ENCODE measurements around the gene LYRM7. TPM values are rescaled to one million over a fixed set of nuclear protein-coding genes. Genes with fewer than 3 reads are reported as not detected.
A peak's percentile ranks its signal among the peaks of the same experiment; 100 is the strongest.

LYRM7 gene
- total RNA-seq, 8 experiments from 2014 or later, result 6.0 to 15.5 (median 9.2) TPM

GRCh38 chr5:131160134-131160533, 10.6 kb upstream of the LYRM7 start:
- no peak overlapping the region for H3K27ac ChIP-seq
- no peak overlapping the region for H3K4me3 ChIP-seq
- no peak for ATAC-seq (replicated peaks in 6 of 8)
- in situ Hi-C loops (cut with MboI; ENCODE audit: low pct_unique_long_range_greater_than_20kb in 2 of 9, low sequenced_read_pairs in 9 of 9, unreplicated experiment in 9 of 9), result loop anchor here in 6 of 9 experiments (10.0 to 25.0 kb wide), 3 partner anchors 227 to 255 kb away; no protein-coding TSS in a partner anchor
- peaks cover 4 to 10% of the 10 kb centered on the region in 2 donors for H3K4me1 ChIP-seq (replicated peaks in 1 of 2)
- 0 to 100% (median 71%) methylated on average over 1 to 2 of the region's 2 CpGs; no CpG with 5 or more reads in 2 of the 10 experiments for WGBS, 10 experiments

GRCh38 chr5:131163276-131164119, 7.2 kb upstream of the LYRM7 start:
- in situ Hi-C loops (cut with MboI; ENCODE audit: low pct_unique_long_range_greater_than_20kb in 2 of 9, low sequenced_read_pairs in 9 of 9, unreplicated experiment in 9 of 9), result loop anchor here in 6 of 9 experiments (10.0 to 25.0 kb wide), 3 partner anchors 224 to 251 kb away; no protein-coding TSS in a partner anchor
- H3K4me3 ChIP-seq, result peak overlapping the region; percentile 55 to 75 (median 71)
- WGBS, 10 experiments, result 0 to 37% (median 18%) methylated on average over 5 to 9 of the region's 9 CpGs
- ATAC-seq (replicated peaks in 6 of 8), result no peak
- H3K27ac ChIP-seq, result no peak overlapping the region
- H3K4me1 ChIP-seq (replicated peaks in 1 of 2), result peaks cover 4 to 15% of the 10 kb centered on the region in 2 donors

GRCh38 chr5:131164191-131165118, 6.3 kb upstream of the LYRM7 start:
- 0 to 2% (median 0%) methylated on average over 1 to 9 of the region's 73 CpGs; no CpG with 5 or more reads in 4 of the 10 experiments for WGBS, 10 experiments
- Histone ChIP-seq H3K4me1 (replicated peaks in 1 of 2) (peaks cover 4 to 15% of the 10 kb centered on the region in 2 donors), H3K27ac (peak overlapping the region; percentile 77), H3K4me3 (peak overlapping the region; percentile 55 to 75 (median 71))
- peak; percentile 62 to 78 (median 73) for ATAC-seq (replicated peaks in 6 of 8)
- in situ Hi-C loops (cut with MboI; ENCODE audit: low pct_unique_long_range_greater_than_20kb in 2 of 9, low sequenced_read_pairs in 9 of 9, unreplicated experiment in 9 of 9), result loop anchor here in 6 of 9 experiments (10.0 to 25.0 kb wide), 3 partner anchors 223 to 250 kb away; no protein-coding TSS in a partner anchor

- Histone ChIP-seq H3K27ac (peak within 1 kb of the TSS; percentile 77), H3K4me3 (peak within 1 kb of the TSS; percentile 55 to 75 (median 71)), H3K4me1 (replicated peaks in 1 of 2) (peaks cover 4 to 19% of the 10 kb centered on the region in 2 donors)
- ATAC-seq (replicated peaks in 6 of 8), result peak; percentile 76 to 94 (median 90)
- WGBS, 10 experiments, result 0 to 20% (median 1%) methylated on average over 1 to 15 of the region's 33 CpGs; no CpG with 5 or more reads in 3 of the 10 experiments
- in situ Hi-C loops (cut with MboI; ENCODE audit: low pct_unique_long_range_greater_than_20kb in 2 of 9, low sequenced_read_pairs in 9 of 9, unreplicated experiment in 9 of 9), result loop anchor here in 6 of 9 experiments (10.0 to 25.0 kb wide), 3 partner anchors 222 to 250 kb away; no protein-coding TSS in a partner anchor
Measured at GRCh38 chr5:131165119-131165727, 5.5 kb upstream of the LYRM7 start, which contains the start of gene HINT1. TSS of gene HINT1 (minus strand) at chr5:131165256. CDS start at chr5:131165205, 51 bp downstream.

- H3K4me3 ChIP-seq, result no peak overlapping the region
- in situ Hi-C loops (cut with MboI; ENCODE audit: low pct_unique_long_range_greater_than_20kb in 2 of 9, low sequenced_read_pairs in 9 of 9, unreplicated experiment in 9 of 9), result loop anchor here in 6 of 9 experiments (10.0 to 25.0 kb wide), 3 partner anchors 220 to 247 kb away; no protein-coding TSS in a partner anchor
- WGBS, 10 experiments, result 80 to 100% (median 92%) methylated on average over 1 to 5 of the region's 5 CpGs; no CpG with 5 or more reads in 4 of the 10 experiments
- H3K4me1 ChIP-seq (replicated peaks in 1 of 2), result peaks cover 8 to 25% of the 10 kb centered on the region in 2 donors
- H3K27ac ChIP-seq, result no peak overlapping the region
- no peak for ATAC-seq (replicated peaks in 6 of 8)
Measured at GRCh38 chr5:131167615-131168014, 3.1 kb upstream of the LYRM7 start.

- H3K4me3 ChIP-seq, result peak overlapping the region; percentile 55 to 83 (median 64)
- in situ Hi-C loops (cut with MboI; ENCODE audit: low pct_unique_long_range_greater_than_20kb in 2 of 9, low sequenced_read_pairs in 9 of 9, unreplicated experiment in 9 of 9), result loop anchor here in 6 of 9 experiments (10.0 to 25.0 kb wide), 3 partner anchors 217 to 245 kb away; no protein-coding TSS in a partner anchor
- H3K4me1 ChIP-seq (replicated peaks in 1 of 2), result peaks cover 4 to 15% of the 10 kb centered on the region in 2 donors
- WGBS, 10 experiments, result 0 to 56% (median 40%) methylated on average over 3 to 16 of the region's 16 CpGs
- peak overlapping the region; percentile 75 to 82 for H3K27ac ChIP-seq
- ATAC-seq (replicated peaks in 6 of 8), result no peak
Measured at GRCh38 chr5:131169810-131170539, 769 bp upstream of the LYRM7 start.

GRCh38 chr5:131171276-131171810, 599 bp downstream of the LYRM7 start:
- H3K27ac ChIP-seq, result peak overlapping the region in 1 of 2 donors; percentile 7
- H3K4me1 ChIP-seq (replicated peaks in 1 of 2), result peaks cover 4 to 10% of the 10 kb centered on the region in 2 donors
- peak overlapping the region; percentile 50 to 83 (median 64) for H3K4me3 ChIP-seq
- WGBS, 10 experiments, result 0 to 16% (median 0%) methylated on average over 1 to 10 of the region's 11 CpGs; no CpG with 5 or more reads in 1 of the 10 experiments
- in situ Hi-C loops (cut with MboI; ENCODE audit: low pct_unique_long_range_greater_than_20kb in 2 of 9, low sequenced_read_pairs in 9 of 9, unreplicated experiment in 9 of 9), result loop anchor here in 5 of 9 experiments (25.0 kb wide), 2 partner anchors 216 to 241 kb away; no protein-coding TSS in a partner anchor
- ATAC-seq (replicated peaks in 6 of 8), result no peak

- Histone ChIP-seq H3K4me1 (replicated peaks in 1 of 2) (no peaks in the 10 kb centered on the region), H3K27ac (no peak overlapping the region), H3K4me3 (no peak overlapping the region)
- no peak for ATAC-seq (replicated peaks in 6 of 8)
- in situ Hi-C loops (cut with MboI; ENCODE audit: low pct_unique_long_range_greater_than_20kb in 2 of 9, low sequenced_read_pairs in 9 of 9, unreplicated experiment in 9 of 9), result no loop called here
Measured at GRCh38 chr5:131180407-131180806, 9.7 kb downstream of the LYRM7 start.

- Histone ChIP-seq H3K4me1 (replicated peaks in 1 of 2) (peaks cover 0 to 7% of the 10 kb centered on the region in 2 donors), H3K27ac (no peak overlapping the region), H3K4me3 (no peak overlapping the region)
- in situ Hi-C loops (cut with MboI; ENCODE audit: low pct_unique_long_range_greater_than_20kb in 2 of 9, low sequenced_read_pairs in 9 of 9, unreplicated experiment in 9 of 9), result no loop called here
- no peak for ATAC-seq (replicated peaks in 6 of 8)
Measured at GRCh38 chr5:131182839-131183238, 12.1 kb downstream of the LYRM7 start.

GRCh38 chr5:131185523-131186104, 14.9 kb downstream of the LYRM7 start:
- H3K4me1 ChIP-seq (replicated peaks in 1 of 2), result peaks cover 0 to 7% of the 10 kb centered on the region in 2 donors
- no peak overlapping the region for H3K4me3 ChIP-seq
- in situ Hi-C loops (cut with MboI; ENCODE audit: low pct_unique_long_range_greater_than_20kb in 2 of 9, low sequenced_read_pairs in 9 of 9, unreplicated experiment in 9 of 9), result no loop called here
- no peak overlapping the region for H3K27ac ChIP-seq
- ATAC-seq (replicated peaks in 6 of 8), result no peak

GRCh38 chr5:131186561-131187256, 16.0 kb downstream of the LYRM7 start:
- H3K4me3 ChIP-seq, result no peak overlapping the region
- in situ Hi-C loops (cut with MboI; ENCODE audit: low pct_unique_long_range_greater_than_20kb in 2 of 9, low sequenced_read_pairs in 9 of 9, unreplicated experiment in 9 of 9), result no loop called here
- peaks cover 0 to 7% of the 10 kb centered on the region in 2 donors for H3K4me1 ChIP-seq (replicated peaks in 1 of 2)
- no peak overlapping the region for H3K27ac ChIP-seq
- peak; percentile 36 to 86 (median 59) for ATAC-seq (replicated peaks in 6 of 8)
- WGBS, 10 experiments, result 70 to 95% (median 86%) methylated on average over 1 to 3 of the region's 3 CpGs
